Liver (tissue), 9 donors: Measurements from ENCODE around the gene DVL1. TPM values are rescaled to one million over a fixed set of nuclear protein-coding genes. Genes with fewer than 3 reads are reported as not detected.

Experiments
- DNase-seq: peaks from one replicate; pipeline ENCODE4 v3.0.0-alpha.2; 2017; ENCODE audit warnings: low spot score
- H3K27ac ChIP-seq, 2 donors: one replicate each; pipeline ENCODE4 v1.7.0; 2013; ENCODE audit warnings: inconsistent platforms in 2 of 2, low read length in 2 of 2, control low read depth in 1 of 2, low read depth in 1 of 2, mild to moderate bottlenecking in 1 of 2
- H3K27me3 ChIP-seq, 4 donors: one replicate each; pipeline versions ENCODE4 v1.6.1 to v1.7.0; 2013; ENCODE audit warnings: low read length in 3 of 4, inconsistent platforms in 1 of 4, mild to moderate bottlenecking in 1 of 4, moderate library complexity in 1 of 4; ENCODE audit not compliant: control insufficient read depth in 4 of 4, insufficient read depth in 4 of 4
- H3K36me3 ChIP-seq, 4 donors: one replicate each; pipeline versions ENCODE4 v1.6.1 to v1.7.0; 2013; ENCODE audit warnings: low read length in 3 of 4, mild to moderate bottlenecking in 3 of 4, low read depth in 1 of 4, moderate library complexity in 1 of 4; ENCODE audit not compliant: control insufficient read depth in 4 of 4, insufficient read depth in 3 of 4
- H3K4me1 ChIP-seq, 4 donors: one replicate each; pipeline versions ENCODE4 v1.6.1 to v1.7.0; 2013; ENCODE audit warnings: low read length in 3 of 4, mild to moderate bottlenecking in 3 of 4, moderate library complexity in 1 of 4; ENCODE audit not compliant: control insufficient read depth in 4 of 4, insufficient read depth in 4 of 4
- H3K4me3 ChIP-seq, 3 donors: one replicate each; pipeline versions ENCODE4 v1.6.1 to v1.7.0; 2013; ENCODE audit warnings: low read length in 3 of 3, control low read depth in 1 of 3, low read depth in 1 of 3, mild to moderate bottlenecking in 1 of 3
- H3K9ac ChIP-seq, 2 donors: one replicate each; pipeline ENCODE4 v1.7.0; 2013; ENCODE audit warnings: low read length in 2 of 2, mild to moderate bottlenecking in 2 of 2, moderate library complexity in 2 of 2, control low read depth in 1 of 2, low read depth in 1 of 2
- H3K9me3 ChIP-seq, 4 donors: one replicate each; pipeline versions ENCODE4 v1.6.1 to v1.7.0; 2013; ENCODE audit warnings: low read length in 3 of 4; ENCODE audit not compliant: control insufficient read depth in 4 of 4
- EGR1 ChIP-seq, 2 donors: IDR thresholded peaks; 2 replicates each; pipeline ENCODE4 v1.6.1; 2016 to 2018; ENCODE audit warnings: antibody characterized with exemption in 2 of 2, low read depth in 2 of 2
- FOXA2 ChIP-seq: IDR thresholded peaks from 2 replicates; pipeline ENCODE4 v1.6.1; 2016; ENCODE audit warnings: antibody characterized with exemption
- GABPA ChIP-seq, 2 donors: IDR thresholded peaks in 1 of 2; conservative IDR thresholded peaks in 1 of 2; 2 replicates each; pipeline ENCODE4 v1.6.1; 2016; ENCODE audit warnings: antibody characterized with exemption in 2 of 2, mild to moderate bottlenecking in 1 of 2, moderate library complexity in 1 of 2
- HNF4A ChIP-seq, 2 donors: conservative IDR thresholded peaks; 2 replicates each; pipeline ENCODE4 v1.6.1; 2016; ENCODE audit warnings: antibody characterized with exemption in 2 of 2, mild to moderate bottlenecking in 2 of 2
- HNF4G ChIP-seq: IDR thresholded peaks from 2 replicates; pipeline ENCODE4 v1.6.1; 2016; ENCODE audit warnings: antibody characterized with exemption
- NR2F2 ChIP-seq: IDR thresholded peaks from 2 replicates; pipeline ENCODE4 v1.6.1; 2016; ENCODE audit warnings: antibody characterized with exemption
- RAD21 ChIP-seq, 2 donors: IDR thresholded peaks; 2 replicates each; pipeline ENCODE4 v1.6.1; 2016; ENCODE audit warnings: antibody characterized with exemption in 2 of 2, mild to moderate bottlenecking in 2 of 2
- RXRA ChIP-seq, 2 donors: IDR thresholded peaks; 2 replicates each; pipeline ENCODE4 v1.6.1; 2017 to 2018; ENCODE audit warnings: antibody characterized with exemption in 2 of 2, mild to moderate bottlenecking in 1 of 2
- TAF1 ChIP-seq: conservative IDR thresholded peaks from 2 replicates; pipeline ENCODE4 v1.6.1; 2016; ENCODE audit warnings: antibody characterized with exemption, mild to moderate bottlenecking
- YY1 ChIP-seq: IDR thresholded peaks from 2 replicates; pipeline ENCODE4 v1.6.1; 2016; ENCODE audit warnings: antibody characterized with exemption, mild to moderate bottlenecking
- WGBS: extraction: QIAGEN DNeasy Blood & Tissue Kit; methylation state at CpG from one replicate; pipeline ENCODE4 v1.1.7; 2013; 5-methylcytosine and 5-hydroxymethylcytosine counted together
- polyA plus RNA-seq, 2 donors: library from polyadenylated mRNA; stranded (reverse) in 1 of 2; unstranded in 1 of 2; fragments of 200-250 nt in 1 of 2; fragments of >200 nt in 1 of 2; fragmentation: Nextera tagmentation in 1 of 2; extraction: Ambion mirVana in 1 of 2; gene quantifications; one replicate each; pipeline versions ENCODE4 v1.2.1 to v1.2.3, GENCODE V29; 2013 to 2015
- total RNA-seq, 2 donors: library from RNA; depleted of rRNA; stranded (reverse); fragments of >200 nt; gene quantifications; one replicate each; pipeline ENCODE4 v1.2.3, GENCODE V29; 2014
- TF ChIP-seq, protein P1 (sequence below): fragments of 150-350 bp; IDR thresholded peaks from 2 replicates; pipeline ENCODE4 v1.5.1; 2017; ENCODE audit warnings: improper control_type of control experiment, low read depth, low read length; ENCODE audit not compliant: missing input control
- TF ChIP-seq, protein P2 (sequence below): IDR thresholded peaks from 2 replicates; pipeline ENCODE4 v1.6.1; 2016; ENCODE audit warnings: antibody characterized with exemption
- TF ChIP-seq, protein P3 (sequence below): IDR thresholded peaks from 2 replicates; pipeline ENCODE4 v1.6.1; 2016; ENCODE audit warnings: antibody characterized with exemption
- TF ChIP-seq, protein P4 (sequence below): IDR thresholded peaks from 2 replicates; pipeline ENCODE4 v1.6.1; 2016; ENCODE audit warnings: antibody characterized with exemption, mild to moderate bottlenecking
- TF ChIP-seq, protein P5 (sequence below): IDR thresholded peaks from 2 replicates; pipeline ENCODE4 v1.6.1; 2016; ENCODE audit warnings: antibody characterized with exemption
- donor health status: healthy.
- donor health status: healthy.
- donor health status: healthy.
- donor health status: healthy.
- donor health status: healthy.

Gene DVL1
- total and polyA plus RNA-seq, 4 donors = 5.7 to 41.2 (median 24.8) TPM

DNA sequence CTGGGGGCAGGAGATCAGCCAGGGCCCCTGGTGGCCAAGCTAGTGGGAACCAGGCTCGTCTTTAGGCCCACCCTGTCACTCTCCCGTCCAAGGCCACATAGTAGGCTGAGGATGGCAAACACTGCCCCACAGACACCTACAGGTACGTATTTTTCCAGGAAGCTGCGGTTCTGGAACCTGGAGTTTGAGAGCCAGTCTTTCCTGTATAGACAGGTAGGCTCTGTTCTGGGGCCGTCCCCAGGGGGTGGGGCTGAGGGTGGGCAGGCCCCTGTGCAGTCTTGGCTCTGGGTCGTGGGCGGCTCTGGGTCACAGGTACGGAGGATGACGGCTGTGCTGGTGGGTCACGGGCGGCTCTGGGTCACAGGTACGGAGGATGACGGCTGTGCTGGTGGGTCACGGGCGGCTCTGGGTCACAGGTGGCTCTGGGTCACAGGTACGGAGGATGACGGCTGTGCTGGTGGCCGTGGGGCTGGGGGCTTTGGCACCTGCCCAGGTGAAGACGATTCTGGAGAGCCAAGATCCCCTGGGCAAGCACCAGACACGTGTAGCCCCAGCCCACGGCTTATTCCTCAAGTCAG lies 38.7 kb downstream of the DVL1 start:
- no peak overlapping the region for H3K4me3 ChIP-seq
- DNase-seq = no peak
- H3K27ac ChIP-seq = no peak overlapping the region
- TF ChIP-seq RXRA (IDR thresholded peaks at IDR 0.05) = no peak
- TF ChIP-seq EGR1 (IDR thresholded peaks at IDR 0.05; ENCODE audit: low read depth in 2 of 2) = no peak
- TF ChIP-seq YY1 = no peak
- TF ChIP-seq, protein P1, sequence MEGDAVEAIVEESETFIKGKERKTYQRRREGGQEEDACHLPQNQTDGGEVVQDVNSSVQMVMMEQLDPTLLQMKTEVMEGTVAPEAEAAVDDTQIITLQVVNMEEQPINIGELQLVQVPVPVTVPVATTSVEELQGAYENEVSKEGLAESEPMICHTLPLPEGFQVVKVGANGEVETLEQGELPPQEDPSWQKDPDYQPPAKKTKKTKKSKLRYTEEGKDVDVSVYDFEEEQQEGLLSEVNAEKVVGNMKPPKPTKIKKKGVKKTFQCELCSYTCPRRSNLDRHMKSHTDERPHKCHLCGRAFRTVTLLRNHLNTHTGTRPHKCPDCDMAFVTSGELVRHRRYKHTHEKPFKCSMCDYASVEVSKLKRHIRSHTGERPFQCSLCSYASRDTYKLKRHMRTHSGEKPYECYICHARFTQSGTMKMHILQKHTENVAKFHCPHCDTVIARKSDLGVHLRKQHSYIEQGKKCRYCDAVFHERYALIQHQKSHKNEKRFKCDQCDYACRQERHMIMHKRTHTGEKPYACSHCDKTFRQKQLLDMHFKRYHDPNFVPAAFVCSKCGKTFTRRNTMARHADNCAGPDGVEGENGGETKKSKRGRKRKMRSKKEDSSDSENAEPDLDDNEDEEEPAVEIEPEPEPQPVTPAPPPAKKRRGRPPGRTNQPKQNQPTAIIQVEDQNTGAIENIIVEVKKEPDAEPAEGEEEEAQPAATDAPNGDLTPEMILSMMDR = no peak
- TF ChIP-seq, protein P2, sequence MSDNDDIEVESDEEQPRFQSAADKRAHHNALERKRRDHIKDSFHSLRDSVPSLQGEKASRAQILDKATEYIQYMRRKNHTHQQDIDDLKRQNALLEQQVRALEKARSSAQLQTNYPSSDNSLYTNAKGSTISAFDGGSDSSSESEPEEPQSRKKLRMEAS = no peak
- TF ChIP-seq NR2F2 = no peak
- TF ChIP-seq RAD21 (IDR thresholded peaks at IDR 0.05) = no peak
- no peak for TF ChIP-seq GABPA (IDR thresholded peaks at IDR 0.05 in 1 of 2, conservative IDR thresholded peaks at IDR 0.05 in 1 of 2)
- no peak for TF ChIP-seq FOXA2
- H3K36me3 ChIP-seq = peaks cover 3 to 38% (median 16%) of the 10 kb centered on the region in 4 donors
- H3K4me1 ChIP-seq = peaks cover 10 to 33% (median 23%) of the 10 kb centered on the region in 4 donors
- 89% methylated on average over 21 of the region's 21 CpGs for WGBS
- no peak overlapping the region for H3K9ac ChIP-seq
- no peaks in the 10 kb centered on the region for H3K27me3 ChIP-seq
- H3K9me3 ChIP-seq = no peaks in the 10 kb centered on the region

DNA sequence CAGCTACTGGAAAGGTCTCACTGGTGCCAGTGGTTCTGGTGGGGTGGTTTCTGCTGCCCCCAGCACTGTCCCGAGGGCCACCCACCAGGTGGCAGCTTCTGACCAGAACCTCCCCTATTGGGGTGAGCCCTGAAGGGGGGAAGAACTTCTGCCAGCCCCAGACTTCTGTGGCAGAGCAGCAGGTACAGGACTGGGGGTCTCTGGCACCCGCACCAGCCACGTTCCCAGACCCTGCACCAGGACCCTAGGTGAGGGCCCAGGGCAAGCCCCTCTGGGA lies 39.2 kb downstream of the DVL1 start:
- Histone ChIP-seq H3K9ac (no peak overlapping the region), H3K27ac (no peak overlapping the region)

DNA sequence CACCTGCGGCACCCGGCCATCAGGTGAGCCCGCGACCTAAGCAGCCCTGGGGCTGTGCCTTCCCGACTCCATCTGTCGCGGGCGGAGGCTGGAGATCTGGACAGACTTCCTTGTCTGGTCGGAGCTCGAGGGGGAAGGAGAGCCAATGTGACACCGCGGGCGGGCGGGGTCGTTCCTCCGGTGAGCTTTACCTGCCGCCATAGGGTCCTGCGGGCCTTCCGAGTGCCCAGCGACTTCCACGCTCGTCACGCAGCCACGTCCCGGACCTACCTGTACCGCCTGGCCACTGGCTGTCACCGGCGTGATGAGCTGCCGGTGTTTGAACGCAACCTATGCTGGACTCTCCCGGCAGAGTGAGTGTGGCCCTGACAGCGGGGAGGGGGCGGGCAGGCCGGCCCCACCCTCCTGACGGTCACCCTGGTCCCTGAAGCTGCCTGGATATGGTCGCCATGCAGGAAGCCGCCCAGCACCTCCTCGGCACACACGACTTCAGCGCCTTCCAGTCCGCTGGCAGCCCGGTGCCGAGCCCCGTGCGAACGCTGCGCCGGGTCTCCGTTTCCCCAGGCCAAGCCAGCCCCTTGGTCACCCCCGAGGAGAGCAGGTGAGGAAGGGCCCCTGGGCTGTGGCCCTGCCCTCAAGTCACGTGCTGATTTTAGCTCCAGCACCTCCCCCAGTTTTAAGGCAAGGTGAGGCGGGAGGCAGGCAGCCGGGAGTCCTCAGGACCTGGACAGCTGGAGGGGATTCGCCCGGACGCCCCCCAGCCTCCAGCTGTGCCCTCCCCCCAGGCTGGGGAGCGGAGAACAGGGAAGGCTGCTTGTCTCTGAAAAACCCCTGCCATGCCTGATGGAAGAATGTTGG lies 39.7 kb downstream of the DVL1 start:
- Histone ChIP-seq H3K27me3 (no peaks in the 10 kb centered on the region), H3K4me3 (peak overlapping the region in 2 of 3 donors; percentile 78 to 86), H3K9ac (peak overlapping the region in 1 of 2 donors; percentile 71), H3K4me1 (peaks cover 18 to 44% (median 33%) of the 10 kb centered on the region in 4 donors), H3K27ac (no peak overlapping the region), H3K36me3 (peaks cover 3 to 32% (median 13%) of the 10 kb centered on the region in 4 donors), H3K9me3 (no peaks in the 10 kb centered on the region)
- WGBS = 48% methylated on average over 57 of the region's 57 CpGs
- TF ChIP-seq, protein P3, sequence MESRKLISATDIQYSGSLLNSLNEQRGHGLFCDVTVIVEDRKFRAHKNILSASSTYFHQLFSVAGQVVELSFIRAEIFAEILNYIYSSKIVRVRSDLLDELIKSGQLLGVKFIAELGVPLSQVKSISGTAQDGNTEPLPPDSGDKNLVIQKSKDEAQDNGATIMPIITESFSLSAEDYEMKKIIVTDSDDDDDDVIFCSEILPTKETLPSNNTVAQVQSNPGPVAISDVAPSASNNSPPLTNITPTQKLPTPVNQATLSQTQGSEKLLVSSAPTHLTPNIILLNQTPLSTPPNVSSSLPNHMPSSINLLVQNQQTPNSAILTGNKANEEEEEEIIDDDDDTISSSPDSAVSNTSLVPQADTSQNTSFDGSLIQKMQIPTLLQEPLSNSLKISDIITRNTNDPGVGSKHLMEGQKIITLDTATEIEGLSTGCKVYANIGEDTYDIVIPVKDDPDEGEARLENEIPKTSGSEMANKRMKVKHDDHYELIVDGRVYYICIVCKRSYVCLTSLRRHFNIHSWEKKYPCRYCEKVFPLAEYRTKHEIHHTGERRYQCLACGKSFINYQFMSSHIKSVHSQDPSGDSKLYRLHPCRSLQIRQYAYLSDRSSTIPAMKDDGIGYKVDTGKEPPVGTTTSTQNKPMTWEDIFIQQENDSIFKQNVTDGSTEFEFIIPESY = no peak
- TF ChIP-seq, protein P4, sequence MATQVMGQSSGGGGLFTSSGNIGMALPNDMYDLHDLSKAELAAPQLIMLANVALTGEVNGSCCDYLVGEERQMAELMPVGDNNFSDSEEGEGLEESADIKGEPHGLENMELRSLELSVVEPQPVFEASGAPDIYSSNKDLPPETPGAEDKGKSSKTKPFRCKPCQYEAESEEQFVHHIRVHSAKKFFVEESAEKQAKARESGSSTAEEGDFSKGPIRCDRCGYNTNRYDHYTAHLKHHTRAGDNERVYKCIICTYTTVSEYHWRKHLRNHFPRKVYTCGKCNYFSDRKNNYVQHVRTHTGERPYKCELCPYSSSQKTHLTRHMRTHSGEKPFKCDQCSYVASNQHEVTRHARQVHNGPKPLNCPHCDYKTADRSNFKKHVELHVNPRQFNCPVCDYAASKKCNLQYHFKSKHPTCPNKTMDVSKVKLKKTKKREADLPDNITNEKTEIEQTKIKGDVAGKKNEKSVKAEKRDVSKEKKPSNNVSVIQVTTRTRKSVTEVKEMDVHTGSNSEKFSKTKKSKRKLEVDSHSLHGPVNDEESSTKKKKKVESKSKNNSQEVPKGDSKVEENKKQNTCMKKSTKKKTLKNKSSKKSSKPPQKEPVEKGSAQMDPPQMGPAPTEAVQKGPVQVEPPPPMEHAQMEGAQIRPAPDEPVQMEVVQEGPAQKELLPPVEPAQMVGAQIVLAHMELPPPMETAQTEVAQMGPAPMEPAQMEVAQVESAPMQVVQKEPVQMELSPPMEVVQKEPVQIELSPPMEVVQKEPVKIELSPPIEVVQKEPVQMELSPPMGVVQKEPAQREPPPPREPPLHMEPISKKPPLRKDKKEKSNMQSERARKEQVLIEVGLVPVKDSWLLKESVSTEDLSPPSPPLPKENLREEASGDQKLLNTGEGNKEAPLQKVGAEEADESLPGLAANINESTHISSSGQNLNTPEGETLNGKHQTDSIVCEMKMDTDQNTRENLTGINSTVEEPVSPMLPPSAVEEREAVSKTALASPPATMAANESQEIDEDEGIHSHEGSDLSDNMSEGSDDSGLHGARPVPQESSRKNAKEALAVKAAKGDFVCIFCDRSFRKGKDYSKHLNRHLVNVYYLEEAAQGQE = no peak
- TF ChIP-seq HNF4A (conservative IDR thresholded peaks at IDR 0.05) = no peak
- TF ChIP-seq TAF1 = no peak
- no peak for TF ChIP-seq RAD21 (IDR thresholded peaks at IDR 0.05)
- no peak for DNase-seq

More for the DNA sequence above, 39.2 kb downstream of the DVL1 start:
- TF ChIP-seq HNF4G (no peak), FOXA2 (no peak), EGR1 (IDR thresholded peaks at IDR 0.05; ENCODE audit: low read depth in 2 of 2) (no peak)
- TF ChIP-seq, protein P5, sequence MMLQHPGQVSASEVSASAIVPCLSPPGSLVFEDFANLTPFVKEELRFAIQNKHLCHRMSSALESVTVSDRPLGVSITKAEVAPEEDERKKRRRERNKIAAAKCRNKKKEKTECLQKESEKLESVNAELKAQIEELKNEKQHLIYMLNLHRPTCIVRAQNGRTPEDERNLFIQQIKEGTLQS = no peak
- Histone ChIP-seq H3K36me3 (peaks cover 3 to 35% (median 16%) of the 10 kb centered on the region in 4 donors), H3K9me3 (no peaks in the 10 kb centered on the region), H3K4me3 (no peak overlapping the region), H3K27me3 (no peaks in the 10 kb centered on the region), H3K4me1 (peaks cover 15 to 38% (median 29%) of the 10 kb centered on the region in 4 donors)
- DNase-seq = no peak
- 90% methylated on average over 3 of the region's 3 CpGs for WGBS
